Neural cell (in vitro differentiated cells): ENCODE measurements around the gene VSNL1.

ENCODE experiments used
- CTCF ChIP-seq: fragments of 450-650 bp; IDR thresholded peaks from 2 replicates; pipeline ENCODE4 v1.5.1; 2014; ENCODE audit warnings: antibody characterized with exemption, mild to moderate bottlenecking, moderate library complexity; ENCODE audit not compliant: poor library complexity, severe bottlenecking
- RAD21 ChIP-seq: fragments of 450-650 bp; conservative IDR thresholded peaks from 2 replicates; pipeline ENCODE4 v1.6.1; 2014; ENCODE audit warnings: antibody characterized with exemption, mild to moderate bottlenecking, moderate library complexity

- TF ChIP-seq CTCF (no peak), RAD21 (no peak)
Observed at GRCh38 chr2:17617955-17618354, 77.5 kb downstream of the VSNL1 start.
